Naive thymus-derived CD4-positive, alpha-beta T cell (primary cell): ENCODE measurements around the gene EFCAB14. TPM values are rescaled to one million over a fixed set of nuclear protein-coding genes. Genes with fewer than 3 reads are reported as not detected.
"Not testable (repeated sequence)": the region's sequence is repeated elsewhere in the genome, so short reads cannot be mapped to it uniquely, and the experiment has no call there.

Experiments used
- ATAC-seq: fragments of 150-1000 bp; cut with Tn5 transposase; 2 replicates; pipeline ENCODE4 v1.10.0; 2021; ENCODE audit warnings: mild to moderate bottlenecking, moderate library complexity
- CTCF ChIA-PET: fragments of 350-600 bp; sonication (Branson Sonifier 250); formaldehyde crosslinking; loops from one replicate; lab custom pipeline; 2021; ENCODE audit warnings: antibody characterized with exemption; lab: Charles Lee
- POLR2A ChIA-PET: fragments of 350-600 bp; sonication (Branson Sonifier 250); formaldehyde crosslinking; loops from one replicate; lab custom pipeline; 2021; ENCODE audit warnings: antibody characterized with exemption, inconsistent platforms; lab: Charles Lee
- DNase-seq, 9 donors: peaks; one replicate each; pipeline versions ENCODE4 v3.0.0 to v3.0.0-alpha.2; 2020 to 2022; ENCODE audit warnings: mixed read lengths in 1 of 9
- H3K27ac ChIP-seq: one replicate; pipeline ENCODE4 v1.7.0; 2013; ENCODE audit warnings: mild to moderate bottlenecking, low read depth, low read length, moderate library complexity
- H3K27me3 ChIP-seq, 2 donors: one replicate each; pipeline ENCODE4 v1.7.0; 2013; ENCODE audit warnings: low read length in 2 of 2, mild to moderate bottlenecking in 2 of 2, moderate library complexity in 2 of 2; ENCODE audit not compliant: control insufficient read depth in 2 of 2, insufficient read depth in 2 of 2
- H3K36me3 ChIP-seq, 3 experiments: 1 replicate in 2 of 3; 2 replicates in 1 of 3; pipeline ENCODE4 v1.7.0; 2013; ENCODE audit warnings: low read length in 3 of 3, mild to moderate bottlenecking in 3 of 3, moderate library complexity in 1 of 3; ENCODE audit not compliant: insufficient read depth in 3 of 3, control insufficient read depth in 2 of 3
- H3K4me1 ChIP-seq, 2 donors: one replicate each; pipeline ENCODE4 v1.7.0; 2013; ENCODE audit warnings: low read length in 2 of 2, mild to moderate bottlenecking in 2 of 2, moderate library complexity in 1 of 2; ENCODE audit not compliant: control insufficient read depth in 2 of 2, insufficient read depth in 2 of 2
- H3K4me3 ChIP-seq: 2 replicates; pipeline ENCODE4 v1.7.0; 2013; ENCODE audit warnings: mild to moderate bottlenecking, low read length
- H3K9me3 ChIP-seq, 3 experiments: 1 replicate in 2 of 3; 2 replicates in 1 of 3; pipeline ENCODE4 v1.7.0; 2013; ENCODE audit warnings: low read length in 3 of 3; ENCODE audit not compliant: control insufficient read depth in 2 of 3
- H3K27ac Mint-ChIP-seq, 9 donors: one replicate each; pipeline ENCODE4 v1.8.0; 2020 to 2022; ENCODE audit warnings: mixed read lengths in 9 of 9, mild to moderate bottlenecking in 8 of 9, moderate library complexity in 5 of 9, inconsistent platforms in 2 of 9
- H3K27me3 Mint-ChIP-seq, 5 donors: one replicate each; pipeline ENCODE4 v1.8.0; 2021 to 2022; ENCODE audit warnings: mixed read lengths in 5 of 5, mild to moderate bottlenecking in 1 of 5
- H3K36me3 Mint-ChIP-seq, 5 donors: one replicate each; pipeline ENCODE4 v1.8.0; 2020 to 2022; ENCODE audit warnings: mixed read lengths in 5 of 5, mild to moderate bottlenecking in 3 of 5, inconsistent platforms in 1 of 5
- H3K4me1 Mint-ChIP-seq, 7 donors: one replicate each; pipeline ENCODE4 v1.8.0; 2020 to 2022; ENCODE audit warnings: mixed read lengths in 7 of 7, mild to moderate bottlenecking in 3 of 7, inconsistent platforms in 1 of 7
- H3K4me3 Mint-ChIP-seq, 10 donors: one replicate each; pipeline ENCODE4 v1.8.0; 2020 to 2022; ENCODE audit warnings: mild to moderate bottlenecking in 10 of 10, mixed read lengths in 10 of 10, moderate library complexity in 6 of 10, inconsistent platforms in 2 of 10
- H3K9me3 Mint-ChIP-seq, 11 donors: one replicate each; pipeline ENCODE4 v1.8.0; 2020 to 2022; ENCODE audit warnings: mixed read lengths in 11 of 11, mild to moderate bottlenecking in 4 of 11, inconsistent platforms in 1 of 11, moderate library complexity in 1 of 11
- intact Hi-C, 2 donors: fragments of 100-400 bp; cut with micrococcal nuclease; formaldehyde crosslinking; loops; one replicate each; pipeline ENCODE4 v1.15.1; 2023
- polyA plus RNA-seq, 2 donors: library from polyadenylated mRNA; unstranded; fragments of 300-500 nt; fragmentation: Illumina TruSeq; gene quantifications; one replicate each; pipeline ENCODE4 v1.2.3, GENCODE V29; 2021
- total RNA-seq, 6 experiments: library from RNA in 5 of 6; stranded (reverse) in 5 of 6; gene quantifications; 1 replicate in 5 of 6; 2 replicates in 1 of 6; pipeline ENCODE4 v1.2.3 and lab custom pipeline; 2021 to 2026

The EFCAB14 gene
- total and polyA plus RNA-seq, 7 experiments from 2014 or later = 64.5 to 130 (median 91.2) TPM

DNA sequence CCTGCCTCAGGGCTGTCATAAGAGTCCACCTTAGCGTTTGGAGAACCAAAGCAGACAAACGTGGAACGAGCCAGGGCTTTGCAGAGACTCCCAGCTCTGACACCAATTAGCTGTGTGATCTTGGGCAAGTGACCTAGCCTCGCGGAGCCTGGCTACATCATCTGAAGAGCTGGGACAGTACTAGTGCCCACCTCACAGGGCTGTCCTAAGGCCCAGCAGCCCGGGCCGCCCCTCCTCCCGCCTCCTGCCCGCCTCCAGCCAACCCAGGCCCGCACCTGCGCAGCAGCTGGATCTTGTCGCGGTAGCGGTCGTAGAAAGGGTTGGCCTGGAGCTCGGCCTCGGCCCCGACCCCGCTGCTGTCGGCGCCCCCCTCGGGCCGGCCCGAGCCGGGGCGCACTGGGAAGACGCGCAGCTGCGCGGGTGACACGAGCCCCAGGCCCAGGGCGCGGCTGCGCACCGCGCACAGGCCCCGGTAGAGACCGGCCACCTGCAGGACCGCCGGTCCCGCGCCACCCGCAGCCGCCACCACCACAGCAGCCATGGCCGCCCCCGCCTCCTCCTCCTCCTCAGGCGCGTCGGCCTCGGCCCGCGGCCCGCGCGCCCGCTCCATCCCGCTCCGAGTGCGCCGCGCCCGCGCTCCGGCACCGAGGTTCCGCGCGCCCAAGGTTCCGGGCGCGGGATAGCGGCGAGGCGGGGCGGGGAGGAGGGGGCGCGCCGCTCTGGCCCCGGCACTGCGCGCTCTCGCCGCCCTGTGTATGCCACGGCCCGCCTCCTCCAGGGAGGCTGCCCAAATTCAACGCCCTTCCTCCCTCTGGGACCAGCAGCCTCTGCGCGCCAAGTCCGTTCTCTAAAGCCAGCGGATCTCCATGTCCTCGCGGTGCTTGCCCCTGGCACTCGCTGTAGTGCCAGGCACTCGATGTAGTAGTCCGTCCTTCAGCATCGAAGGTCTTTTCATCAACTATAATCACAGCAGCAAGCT, 50.8 kb downstream of the EFCAB14 start, which contains the start of gene ATPAF1:
ATPAF1 (minus strand) TSS at position 583 of the 979 bp plus-strand sequence; CDS start at position 541, 42 bp downstream.
- peak within 1 kb of the TSS; percentile 74 for H3K27ac ChIP-seq
- no peaks in the 10 kb centered on the region for H3K27me3 ChIP-seq
- peaks cover 12 to 21% of the 10 kb centered on the region in 2 donors for H3K4me1 ChIP-seq
- ChIA-PET CTCF (interaction anchor here (0.6 to 2.0 kb wide), 4 partner anchors 29 to 629 kb away, joined by 3 to 7 read pairs (median 3); partner anchors contain the start of gene MKNK1), POLR2A (interaction anchor here (1.2 to 1.6 kb wide), 6 partner anchors 9 to 64 kb away, joined by 3 to 12 read pairs (median 5); partner anchors contain the start of genes EFCAB14, MKNK1 and MOB3C)
- peak within 1 kb of the TSS in 8 of 10 donors; percentile 77 to 89 (median 87) for H3K4me3 Mint-ChIP-seq
- peak; percentile 41 to 76 (median 69) for DNase-seq
- intact Hi-C loops = loop anchor here (1.0 to 5.0 kb wide), 7 partner anchors 7 to 136 kb away; partner anchors contain the start of genes EFCAB14 (in 2 of the 2), MKNK1 (in 2 of the 2) and MOB3C (in 2 of the 2)
- H3K9me3 ChIP-seq = no peaks in the 10 kb centered on the region
- H3K4me1 Mint-ChIP-seq = peaks cover 16 to 30% (median 25%) of the 10 kb centered on the region in 7 donors
- ATAC-seq = peak; percentile 92
- peaks cover 6 to 20% (median 13%) of the 10 kb centered on the region in 5 donors for H3K36me3 Mint-ChIP-seq
- peak within 1 kb of the TSS; percentile 62 for H3K4me3 ChIP-seq
- H3K9me3 Mint-ChIP-seq = no peaks in the 10 kb centered on the region
- H3K27me3 Mint-ChIP-seq = no peaks in the 10 kb centered on the region
- H3K36me3 ChIP-seq = peaks cover 4 to 19% (median 9%) of the 10 kb centered on the region in 3 experiments
- H3K27ac Mint-ChIP-seq = peak within 1 kb of the TSS; percentile 16 to 89 (median 68)

DNA sequence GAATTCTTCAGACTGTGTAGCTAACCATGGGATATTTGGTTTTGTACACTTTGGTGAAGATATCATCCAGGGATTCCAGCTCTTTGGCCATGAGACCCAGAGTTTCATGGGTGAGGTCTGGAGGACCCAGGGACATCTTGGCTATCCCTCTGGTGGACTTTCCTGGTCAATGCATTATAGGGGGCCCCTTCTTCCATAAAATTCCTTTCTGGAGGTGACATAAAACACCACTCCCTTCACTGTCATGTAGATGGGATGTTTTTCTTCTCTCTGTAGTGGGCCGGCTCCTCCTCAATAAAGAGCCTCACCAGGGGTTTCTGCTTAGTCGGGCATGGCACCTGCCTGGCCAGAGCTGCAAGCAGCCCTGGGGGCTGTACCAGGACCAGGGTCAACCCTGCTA, 52.9 kb downstream of the EFCAB14 start:
- ChIA-PET CTCF (no interaction called here), POLR2A (interaction anchor here (0.9 kb wide), 1 partner anchor 49 kb away, joined by 3 read pairs; the partner anchor contains the start of gene MOB3C)

DNA sequence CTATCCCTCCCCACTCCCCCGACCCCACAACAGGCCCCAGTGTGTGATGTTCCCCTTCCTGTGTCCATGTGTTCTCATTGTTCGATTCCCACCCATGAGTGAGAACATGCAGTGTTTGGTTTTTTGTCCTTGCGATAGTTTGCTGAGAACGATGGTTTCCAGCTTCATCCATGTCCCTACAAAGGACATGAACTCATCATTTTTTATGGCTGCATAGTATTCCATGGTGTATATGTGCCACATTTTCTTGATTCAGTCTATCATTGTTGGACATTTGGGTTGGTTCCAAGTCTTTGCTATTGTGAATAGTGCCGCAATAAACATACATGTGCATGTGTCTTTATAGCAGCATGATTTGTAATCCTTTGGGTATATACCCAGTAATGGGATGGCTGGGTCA, 56.0 kb downstream of the EFCAB14 start:
- H3K27ac ChIP-seq, H3K4me3 Mint-ChIP-seq, H3K27ac Mint-ChIP-seq, DNase-seq, H3K4me3 ChIP-seq, POLR2A ChIA-PET, H3K27me3 ChIP-seq, intact Hi-C loops, ATAC-seq, CTCF ChIA-PET, H3K9me3 ChIP-seq, H3K9me3 Mint-ChIP-seq, H3K27me3 Mint-ChIP-seq: not testable (repeated sequence)
- Histone ChIP-seq H3K36me3 (peaks cover 4 to 30% (median 10%) of the 10 kb centered on the region in 3 experiments), H3K4me1 (peaks cover 12 to 21% of the 10 kb centered on the region in 2 donors)
- peaks cover 16 to 35% (median 27%) of the 10 kb centered on the region in 7 donors for H3K4me1 Mint-ChIP-seq
- H3K36me3 Mint-ChIP-seq = peaks cover 6 to 24% (median 19%) of the 10 kb centered on the region in 5 donors

More for the DNA sequence above, 52.9 kb downstream of the EFCAB14 start:
- peaks cover 12 to 21% of the 10 kb centered on the region in 2 donors for H3K4me1 ChIP-seq
- DNase-seq (no peak), ATAC-seq (no peak)
- Mint-ChIP-seq H3K27me3 (no peaks in the 10 kb centered on the region), H3K4me1 (peaks cover 16 to 30% (median 23%) of the 10 kb centered on the region in 7 donors), H3K4me3 (peak overlapping the region in 6 of 10 donors; percentile 14 to 89 (median 86)), H3K36me3 (peaks cover 6 to 20% (median 16%) of the 10 kb centered on the region in 5 donors), H3K9me3 (no peaks in the 10 kb centered on the region), H3K27ac (peak overlapping the region in 1 of 9 donors; percentile 72)
- intact Hi-C loops = loop anchor here in 1 of 2 donors (5.0 kb wide), 2 partner anchors 49 to 134 kb away; partner anchors contain the start of gene MOB3C
- no peaks in the 10 kb centered on the region for H3K9me3 ChIP-seq
- H3K36me3 ChIP-seq = peaks cover 4 to 19% (median 9%) of the 10 kb centered on the region in 3 experiments
- no peak overlapping the region for H3K27ac ChIP-seq
- H3K4me3 ChIP-seq = no peak overlapping the region
- H3K27me3 ChIP-seq = no peaks in the 10 kb centered on the region

DNA sequence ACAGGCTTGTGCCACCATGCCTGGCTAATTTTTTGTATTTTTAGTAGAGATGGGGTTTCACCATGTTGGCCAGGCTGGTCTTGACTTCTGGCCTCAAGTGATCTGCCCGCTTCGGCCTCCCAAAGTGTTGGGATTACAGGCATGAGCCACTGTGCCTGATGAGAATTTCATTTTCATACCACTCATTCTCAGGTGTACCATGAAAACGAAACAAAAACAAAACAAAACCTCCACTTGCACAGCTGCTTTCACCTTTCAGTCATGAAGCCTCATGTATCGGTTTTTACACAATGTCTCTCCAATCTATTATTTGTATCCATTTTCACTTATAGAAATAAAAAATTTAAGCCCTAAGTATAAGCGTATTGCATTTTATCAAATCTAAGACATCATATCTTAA, 58.8 kb downstream of the EFCAB14 start:
- POLR2A ChIA-PET = interaction anchor here (1.5 kb wide), 1 partner anchor 56 kb away, joined by 3 read pairs; the partner anchor contains the start of gene MKNK1
- H3K27me3 Mint-ChIP-seq, H3K27ac ChIP-seq, H3K4me3 Mint-ChIP-seq, H3K9me3 Mint-ChIP-seq, ATAC-seq, H3K9me3 ChIP-seq, H3K4me1 ChIP-seq, CTCF ChIA-PET, H3K27me3 ChIP-seq, H3K4me3 ChIP-seq, DNase-seq, intact Hi-C loops: not testable (repeated sequence)
- peaks cover 8 to 56% (median 15%) of the 10 kb centered on the region in 3 experiments for H3K36me3 ChIP-seq
- Mint-ChIP-seq H3K36me3 (peaks cover 12 to 48% (median 40%) of the 10 kb centered on the region in 5 donors), H3K4me1 (peaks cover 2 to 23% (median 10%) of the 10 kb centered on the region in 7 donors), H3K27ac (peak overlapping the region in 1 of 9 donors; percentile 56)

DNA sequence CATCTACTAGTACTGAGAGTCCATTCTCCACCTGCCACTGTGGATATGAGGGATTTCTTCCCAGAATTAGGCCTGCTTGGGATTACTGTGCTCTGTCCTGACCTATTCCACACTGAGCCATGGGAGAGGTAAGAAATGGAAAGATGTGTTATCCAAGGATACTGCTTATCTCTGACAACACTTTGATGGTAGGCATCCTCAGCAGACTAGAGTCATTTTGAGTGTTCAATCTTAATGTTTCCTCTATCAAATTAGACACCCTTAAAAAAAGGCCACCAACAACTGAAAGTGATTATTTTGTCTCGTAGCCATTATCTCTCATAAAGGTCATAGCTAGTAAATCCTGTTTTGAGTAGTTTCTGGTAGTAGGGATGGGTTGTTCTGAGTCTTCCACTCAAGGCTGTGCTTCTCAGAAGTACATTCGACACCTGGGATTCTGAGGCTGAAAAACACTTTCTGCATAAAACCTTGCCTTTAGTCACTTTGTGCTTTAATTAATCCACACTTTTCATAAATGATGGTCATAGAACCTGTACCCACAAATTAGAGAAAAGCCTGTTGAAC, 59.5 kb downstream of the EFCAB14 start:
- H3K9me3 ChIP-seq = no peaks in the 10 kb centered on the region
- POLR2A ChIA-PET = interaction anchor here (1.5 kb wide), 1 partner anchor 55 kb away, joined by 3 read pairs; the partner anchor contains the start of gene MKNK1
- DNase-seq (no peak), ATAC-seq (no peak)
- no peak overlapping the region for H3K27ac Mint-ChIP-seq
- H3K4me1 Mint-ChIP-seq = peaks cover 0 to 18% (median 4%) of the 10 kb centered on the region in 7 donors
- no peak overlapping the region for H3K27ac ChIP-seq
- no peaks in the 10 kb centered on the region for H3K4me1 ChIP-seq
- peaks cover 7 to 55% (median 9%) of the 10 kb centered on the region in 3 experiments for H3K36me3 ChIP-seq
- intact Hi-C loops = no loop called here
- no peak overlapping the region for H3K4me3 Mint-ChIP-seq
- peaks cover 11 to 47% (median 39%) of the 10 kb centered on the region in 5 donors for H3K36me3 Mint-ChIP-seq
- H3K4me3 ChIP-seq = no peak overlapping the region
- no peaks in the 10 kb centered on the region for H3K27me3 ChIP-seq
- no peaks in the 10 kb centered on the region for H3K27me3 Mint-ChIP-seq
- CTCF ChIA-PET = no interaction called here
- peaks cover 0 to 5% (median 0%) of the 10 kb centered on the region in 11 donors for H3K9me3 Mint-ChIP-seq

DNA sequence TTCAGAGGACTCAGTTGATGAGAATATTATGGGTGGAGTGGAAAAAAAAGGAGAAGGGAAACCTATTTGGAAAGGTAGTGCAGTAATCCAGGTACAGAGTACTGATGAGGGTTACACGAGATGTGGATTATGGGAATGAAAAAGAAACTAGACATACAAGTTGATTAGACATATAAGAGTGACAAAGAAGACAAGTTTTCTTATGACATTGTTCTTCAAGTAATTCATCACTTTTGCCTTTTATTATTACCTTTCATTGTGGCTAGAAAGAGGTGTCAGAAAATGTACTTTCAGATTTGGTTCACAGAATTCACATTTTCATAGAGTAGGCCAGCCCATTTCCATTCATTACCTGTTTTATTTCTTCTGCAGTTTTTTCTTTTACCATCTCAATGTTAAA, 61.1 kb downstream of the EFCAB14 start:
- no peak overlapping the region for H3K4me3 Mint-ChIP-seq
- DNase-seq (no peak), ATAC-seq (no peak)
- Histone ChIP-seq H3K4me3 (no peak overlapping the region), H3K27ac (no peak overlapping the region), H3K36me3 (peaks cover 10 to 53% (median 12%) of the 10 kb centered on the region in 3 experiments), H3K27me3 (no peaks in the 10 kb centered on the region), H3K9me3 (no peaks in the 10 kb centered on the region), H3K4me1 (no peaks in the 10 kb centered on the region)
- H3K4me1 Mint-ChIP-seq = peaks cover 0 to 27% (median 4%) of the 10 kb centered on the region in 7 donors
- peaks cover 0 to 5% (median 0%) of the 10 kb centered on the region in 11 donors for H3K9me3 Mint-ChIP-seq
- intact Hi-C loops = no loop called here
- H3K27ac Mint-ChIP-seq = no peak overlapping the region
- POLR2A ChIA-PET = no interaction called here
- H3K27me3 Mint-ChIP-seq = no peaks in the 10 kb centered on the region
- CTCF ChIA-PET = interaction anchor here (0.7 kb wide), 1 partner anchor 9 kb away, joined by 3 read pairs; no protein-coding TSS in a partner anchor
- H3K36me3 Mint-ChIP-seq = peaks cover 11 to 54% (median 41%) of the 10 kb centered on the region in 5 donors
